Heart right ventricle (tissue), 16 donors: ENCODE measurements around the gene ACOXL. TPM values are rescaled to one million over a fixed set of nuclear protein-coding genes. Genes with fewer than 3 reads are reported as not detected.

Source experiments
- ATAC-seq, 8 donors: fragments of 200-7000 bp; cut with Tn5 transposase; one replicate each; pipeline ENCODE4 v1.9.1; 2020; ENCODE audit warnings: mild to moderate bottlenecking in 8 of 8, moderate library complexity in 8 of 8, moderate number of reproducible peaks in 1 of 8
- DNase-seq, 2 donors: peaks; one replicate each; pipeline ENCODE4 v3.0.0-alpha.2; 2020
- H3K27ac ChIP-seq, 10 donors: fragments of 200-600 bp; sonication (generic) in 2 of 10; one replicate each; pipeline versions ENCODE4 v1.5.0 to v1.8.0; 2020 to 2022; ENCODE audit warnings: mild to moderate bottlenecking in 3 of 10
- H3K27me3 ChIP-seq, 7 donors: fragments of 200-600 bp; one replicate each; pipeline ENCODE4 v1.8.0; 2021 to 2022; ENCODE audit warnings: mild to moderate bottlenecking in 2 of 7
- H3K36me3 ChIP-seq, 9 donors: fragments of 200-600 bp; sonication (generic) in 1 of 9; one replicate each; pipeline versions ENCODE4 v1.5.0 to v1.8.0; 2020 to 2022; ENCODE audit warnings: mild to moderate bottlenecking in 2 of 9
- H3K4me1 ChIP-seq, 9 donors: fragments of 200-600 bp; sonication (generic) in 1 of 9; one replicate each; pipeline versions ENCODE4 v1.5.0 to v1.8.0; 2020 to 2022; ENCODE audit warnings: mild to moderate bottlenecking in 4 of 9
- H3K4me3 ChIP-seq, 10 donors: fragments of 200-600 bp; sonication (generic) in 2 of 10; one replicate each; pipeline versions ENCODE4 v1.5.0 to v1.8.0; 2020 to 2022; ENCODE audit warnings: mild to moderate bottlenecking in 7 of 10, moderate library complexity in 2 of 10
- H3K9me3 ChIP-seq, 11 donors: fragments of 200-600 bp in 10 of 11; sonication (generic) in 2 of 11; one replicate each; pipeline versions ENCODE4 v1.5.0 to v1.8.0; 2013 to 2022; ENCODE audit warnings: mild to moderate bottlenecking in 2 of 11, control low read depth in 1 of 11, moderate library complexity in 1 of 11
- WGBS, 2 donors: extraction: QIAGEN DNeasy Blood & Tissue Kit; methylation state at CpG; one replicate each; pipeline ENCODE4 v1.1.7; 2013; ENCODE audit warnings: inconsistent platforms in 1 of 2; 5-methylcytosine and 5-hydroxymethylcytosine counted together
- intact Hi-C, 10 donors: fragments of 100-400 bp; cut with DNase I; formaldehyde crosslinking; loops; one replicate each; pipeline versions ENCODE4 v1.11.1 to v1.14.2; 2022
- polyA plus RNA-seq, 2 donors: library from polyadenylated mRNA; stranded (reverse); fragments of 200-250 nt; gene quantifications; one replicate each; pipeline ENCODE4 v1.2.3, GENCODE V29; 2013
- total RNA-seq, 10 donors: library from RNA; stranded (reverse); fragmentation: NEBNext Ultra II Directional in 3 of 10; extraction: Animal tissue kit (Norgen Biotek cat#: 25700) in 3 of 10; gene quantifications; one replicate each; pipeline versions ENCODE4 v1.2.1 to v1.2.4, GENCODE V29; 2021 to 2023
- TF ChIP-seq, protein P1 (sequence below), 9 donors: fragments of 200-600 bp; sonication (generic) in 2 of 9; IDR thresholded peaks; one replicate each; pipeline versions ENCODE4 v1.5.0 to v1.8.0; 2021 to 2022; ENCODE audit warnings: antibody characterized with exemption in 9 of 9, mild to moderate bottlenecking in 5 of 9, moderate library complexity in 1 of 9
- donor health status: Arrhythmogenic right ventricular cardiomyopathy.
- donor health status: ischemic (EF 13 %, LVEDD 7.1; RV severe dilation, severe dysfunction).
- donor health status: healthy with polysubstance abuse.
- donor health status: DM: no; HTN: yes; CAD: no.
- donor health status: DM: no; HTN: no; CAD: no.
- donor health status: ischemic (EF 25% LVEDD 6.9; RV normal size, moderate dysfunction).
- donor health status: ischemic (EF 25% LVEDD 5.7; RV mildly dilated, moderate dysfunction).
- donor health status: healthy.
- donor health status: DM: yes; HTN: yes; CAD: no.
- donor health status: Ischemic cardiomyopathy.
- donor health status: ischemic (EF 35%, LVEDD 5.7; RV mildly dilated, moderate dysfunction).
- donor health status: nonischemic (EF 11% LVEDD 7.7; RV severe dilation, severe dysfunction).
- donor health status: DM: yes; HTN: yes; CAD: no.
- donor health status: PGD.
- donor health status: ischemic (EF 29% LVEDD 5.4; RV normal size, mild dysfunction).
- donor health status: nonischemic (EF 23%, LVEDD 6.1; RV moderate dilation, normal function).

The ACOXL gene
- total and polyA plus RNA-seq, 12 donors: not detected

DNA sequence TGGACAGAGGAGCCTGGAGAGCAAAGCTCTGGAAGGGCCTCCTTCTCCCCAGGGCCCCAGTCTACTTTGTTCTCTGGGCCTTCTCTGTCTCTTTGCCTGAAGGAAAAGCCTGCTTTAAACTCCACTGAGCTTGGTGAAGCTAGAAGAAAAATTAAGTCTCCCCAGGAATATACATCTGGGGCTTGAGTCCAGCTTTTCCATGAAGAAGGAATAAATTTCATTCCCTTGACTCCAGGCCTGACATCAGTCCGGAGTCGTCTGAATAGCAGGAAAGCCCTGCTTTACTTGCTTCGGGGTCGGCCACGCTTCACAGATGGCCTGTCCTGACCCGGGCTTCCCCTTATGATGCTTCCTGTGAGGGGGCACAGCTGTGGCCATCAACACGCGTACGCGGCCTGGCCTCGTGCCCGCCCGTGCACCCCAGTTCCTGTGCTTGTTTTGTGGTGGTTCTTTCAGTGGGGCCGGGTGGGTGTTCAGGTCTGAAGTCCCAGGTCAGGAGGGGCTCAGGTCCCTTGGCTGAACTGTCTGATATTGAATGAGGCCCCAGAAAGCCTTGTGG is 73.6 kb downstream of the ACOXL start:
- peaks cover 0 to 13% (median 0%) of the 10 kb centered on the region in 11 donors for H3K9me3 ChIP-seq
- intact Hi-C loops: no loop called here

DNA sequence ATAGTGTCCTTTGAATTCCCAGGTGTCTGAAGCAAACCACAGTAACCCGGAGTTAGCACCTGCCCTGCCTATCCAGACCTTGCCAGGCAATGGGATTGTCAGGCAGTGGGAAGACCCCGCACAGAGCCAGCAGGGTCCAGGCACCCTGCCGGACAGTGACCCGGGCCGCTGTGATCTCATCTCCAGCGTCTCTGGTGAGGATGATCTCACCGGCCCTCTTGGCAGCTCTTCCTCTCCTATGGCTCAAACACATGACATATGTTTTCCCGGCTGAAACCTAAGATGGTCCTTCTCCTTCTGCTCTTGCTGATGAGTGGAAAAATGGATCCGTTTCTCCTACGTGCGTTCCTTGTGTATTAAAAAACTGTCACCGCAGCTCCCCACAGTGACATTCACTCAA is 75.1 kb downstream of the ACOXL start:
- DNase-seq (no peak), ATAC-seq (peak in 3 of 8 donors; percentile 10 to 56 (median 45))
- Histone ChIP-seq H3K27ac (no peak overlapping the region), H3K4me3 (no peak overlapping the region), H3K36me3 (no peaks in the 10 kb centered on the region), H3K4me1 (peaks cover 0 to 4% (median 0%) of the 10 kb centered on the region in 9 donors), H3K27me3 (peaks cover 0 to 15% (median 2%) of the 10 kb centered on the region in 7 donors), H3K9me3 (peaks cover 0 to 13% (median 0%) of the 10 kb centered on the region in 11 donors)
- TF ChIP-seq, protein P1, sequence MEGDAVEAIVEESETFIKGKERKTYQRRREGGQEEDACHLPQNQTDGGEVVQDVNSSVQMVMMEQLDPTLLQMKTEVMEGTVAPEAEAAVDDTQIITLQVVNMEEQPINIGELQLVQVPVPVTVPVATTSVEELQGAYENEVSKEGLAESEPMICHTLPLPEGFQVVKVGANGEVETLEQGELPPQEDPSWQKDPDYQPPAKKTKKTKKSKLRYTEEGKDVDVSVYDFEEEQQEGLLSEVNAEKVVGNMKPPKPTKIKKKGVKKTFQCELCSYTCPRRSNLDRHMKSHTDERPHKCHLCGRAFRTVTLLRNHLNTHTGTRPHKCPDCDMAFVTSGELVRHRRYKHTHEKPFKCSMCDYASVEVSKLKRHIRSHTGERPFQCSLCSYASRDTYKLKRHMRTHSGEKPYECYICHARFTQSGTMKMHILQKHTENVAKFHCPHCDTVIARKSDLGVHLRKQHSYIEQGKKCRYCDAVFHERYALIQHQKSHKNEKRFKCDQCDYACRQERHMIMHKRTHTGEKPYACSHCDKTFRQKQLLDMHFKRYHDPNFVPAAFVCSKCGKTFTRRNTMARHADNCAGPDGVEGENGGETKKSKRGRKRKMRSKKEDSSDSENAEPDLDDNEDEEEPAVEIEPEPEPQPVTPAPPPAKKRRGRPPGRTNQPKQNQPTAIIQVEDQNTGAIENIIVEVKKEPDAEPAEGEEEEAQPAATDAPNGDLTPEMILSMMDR (IDR thresholded peaks at IDR 0.05): no peak
- 56 to 59% methylated on average over 12 of the region's 12 CpGs for WGBS, 2 donors
- intact Hi-C loops: no loop called here

More for the DNA sequence above, 73.6 kb downstream of the ACOXL start:
- H3K27me3 ChIP-seq: peaks cover 0 to 20% (median 7%) of the 10 kb centered on the region in 7 donors
- ATAC-seq (peak in 1 of 8 donors; percentile 10), DNase-seq (no peak)
- H3K36me3 ChIP-seq: no peaks in the 10 kb centered on the region
- TF ChIP-seq, protein P1 (IDR thresholded peaks at IDR 0.05): no peak
- no peak overlapping the region for H3K4me3 ChIP-seq
- peaks cover 0 to 8% (median 4%) of the 10 kb centered on the region in 9 donors for H3K4me1 ChIP-seq
- WGBS, 2 donors: 52 to 53% methylated on average over 14 of the region's 14 CpGs
- H3K27ac ChIP-seq: no peak overlapping the region

DNA sequence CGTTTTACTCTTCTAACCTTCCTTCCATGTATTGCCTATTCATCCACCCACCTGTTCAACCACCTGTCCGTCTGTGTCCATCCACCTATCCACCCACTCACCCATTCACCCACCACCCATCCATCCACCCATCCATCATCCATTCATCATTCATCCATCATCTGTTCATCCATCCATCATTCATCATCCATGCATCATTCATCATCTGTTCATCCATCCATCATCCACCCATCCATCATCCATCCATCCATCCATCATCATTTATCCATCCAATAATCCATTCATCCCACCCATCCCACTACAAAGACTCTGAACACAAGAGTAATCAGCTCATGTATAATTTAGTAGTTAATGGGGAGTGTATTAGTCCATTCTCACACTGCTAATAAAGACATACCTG is 78.0 kb downstream of the ACOXL start:
- TF ChIP-seq, protein P1 (IDR thresholded peaks at IDR 0.05): no peak
- no peak overlapping the region for H3K4me3 ChIP-seq
- H3K36me3 ChIP-seq: no peaks in the 10 kb centered on the region
- intact Hi-C loops: loop anchor here in 6 of 10 donors (5.0 to 10.0 kb wide), 4 partner anchors 304 to 857 kb away; no protein-coding TSS in a partner anchor
- 81 to 85% methylated on average over 2 of the region's 2 CpGs for WGBS, 2 donors
- H3K27me3 ChIP-seq: peaks cover 0 to 7% (median 0%) of the 10 kb centered on the region in 7 donors
- ATAC-seq (no peak), DNase-seq (no peak)
- peaks cover 0 to 4% (median 0%) of the 10 kb centered on the region in 9 donors for H3K4me1 ChIP-seq
- H3K9me3 ChIP-seq: no peaks in the 10 kb centered on the region
- no peak overlapping the region for H3K27ac ChIP-seq

DNA sequence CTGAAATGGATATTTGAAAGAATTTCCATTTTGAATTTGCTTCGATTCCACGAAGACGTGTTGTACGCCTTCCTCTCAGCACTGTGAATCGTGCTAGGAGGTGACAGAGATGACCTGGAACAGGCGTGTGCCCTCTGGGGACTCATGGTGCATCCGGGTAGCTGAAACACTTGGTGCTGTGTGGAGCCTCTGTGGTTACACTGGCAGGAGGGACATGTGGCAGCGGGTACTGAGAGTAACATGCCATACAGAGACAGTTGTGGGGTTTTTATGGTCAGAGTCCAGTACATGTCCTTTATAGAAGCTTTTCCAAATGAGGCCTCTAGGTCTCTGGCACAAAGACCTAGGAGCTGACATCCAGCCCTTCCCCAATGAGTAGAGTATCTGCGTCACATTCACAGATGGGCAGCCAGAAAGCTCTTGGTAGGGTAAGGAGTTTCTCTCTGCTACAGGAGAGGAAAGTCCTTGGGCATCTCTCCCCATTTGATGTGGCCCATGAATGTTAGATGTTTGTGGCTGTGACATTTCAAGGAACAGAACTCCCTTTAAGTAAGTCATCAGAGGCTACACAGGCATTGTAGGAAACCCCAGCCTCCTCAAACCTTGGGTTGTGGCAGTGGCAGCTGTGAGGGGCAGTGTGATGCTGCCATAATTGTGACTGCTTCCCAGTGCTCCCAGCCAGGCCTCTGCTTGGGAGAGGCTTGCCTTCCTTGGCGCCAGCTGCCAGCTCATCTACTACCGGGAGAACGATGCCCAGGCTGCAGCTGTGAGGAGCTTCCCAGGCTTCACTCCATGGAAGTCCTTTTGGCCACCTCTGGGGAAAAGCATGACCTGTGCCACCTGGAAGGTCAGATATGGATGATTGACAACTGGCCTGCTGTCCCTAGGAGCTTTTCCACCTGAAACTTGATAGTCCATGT is 80.6 kb downstream of the ACOXL start:
- 90 to 95% methylated on average over 12 of the region's 12 CpGs for WGBS, 2 donors

More for the DNA sequence above, 80.6 kb downstream of the ACOXL start:
- TF ChIP-seq, protein P1 (IDR thresholded peaks at IDR 0.05): no peak
- Histone ChIP-seq H3K4me1 (peaks cover 0 to 4% (median 0%) of the 10 kb centered on the region in 9 donors), H3K4me3 (no peak overlapping the region), H3K27me3 (no peaks in the 10 kb centered on the region), H3K27ac (no peak overlapping the region), H3K36me3 (no peaks in the 10 kb centered on the region), H3K9me3 (no peaks in the 10 kb centered on the region)
- ATAC-seq (no peak), DNase-seq (no peak)
- intact Hi-C loops: loop anchor here in 6 of 10 donors (5.0 to 10.0 kb wide), 4 partner anchors 302 to 854 kb away; no protein-coding TSS in a partner anchor
